Erythroblast (primary cell): Measurements from ENCODE around the gene RNF123.

Source experiments
- GATA1 ChIP-seq: IDR thresholded peaks from 2 replicates; pipeline ENCODE4 v1.6.1; 2011; ENCODE audit warnings: low read depth, mild to moderate bottlenecking, control low read depth, low read length, moderate library complexity
- POLR2A ChIP-seq: IDR thresholded peaks from 2 replicates; pipeline ENCODE4 v1.6.1; 2011; ENCODE audit warnings: mild to moderate bottlenecking, low read length

DNA sequence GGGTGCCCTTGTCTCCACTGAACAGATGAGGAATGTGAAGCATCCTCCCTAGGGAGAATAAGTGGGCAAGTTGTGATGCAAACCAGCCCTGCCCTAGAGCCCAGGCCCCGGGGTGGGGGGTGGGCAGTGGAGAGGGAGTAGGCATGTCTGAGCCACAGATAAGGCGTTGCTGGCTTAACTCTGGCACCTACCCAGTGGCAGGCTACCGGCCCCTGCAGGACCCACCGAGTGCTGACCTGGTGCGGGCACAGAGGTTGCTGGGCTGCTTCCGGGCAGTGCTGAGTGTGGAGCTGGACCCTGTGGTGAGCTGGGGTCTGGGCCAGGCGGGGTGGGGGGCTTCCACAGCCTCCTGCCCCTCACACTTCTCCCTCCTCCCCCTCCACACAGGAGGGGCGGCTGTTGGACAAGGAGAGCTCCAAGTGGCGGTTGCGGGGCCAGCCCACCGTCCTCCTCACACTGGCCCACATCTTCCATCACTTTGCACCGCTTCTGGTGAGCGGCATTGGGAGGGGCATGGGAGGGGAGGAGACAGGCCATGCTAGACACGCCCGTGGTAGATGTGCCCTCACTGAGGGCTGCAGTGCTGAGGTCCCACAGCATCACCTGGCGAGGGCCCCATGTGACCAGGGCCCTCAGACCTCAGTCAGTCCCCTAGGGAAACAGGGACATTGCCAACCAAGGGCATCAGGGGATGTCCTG, 10.1 kb downstream of the RNF123 start:
- no peak for TF ChIP-seq POLR2A
- TF ChIP-seq GATA1: no peak
